ENCODE results near the gene HNRNPUL2. TPM values are rescaled to one million over a fixed set of nuclear protein-coding genes. Genes with fewer than 3 reads are reported as not detected.

The HNRNPUL2 gene
- 10 to 100 TPM; 54.9 to 58.6 TPM for total RNA-seq

DNA sequence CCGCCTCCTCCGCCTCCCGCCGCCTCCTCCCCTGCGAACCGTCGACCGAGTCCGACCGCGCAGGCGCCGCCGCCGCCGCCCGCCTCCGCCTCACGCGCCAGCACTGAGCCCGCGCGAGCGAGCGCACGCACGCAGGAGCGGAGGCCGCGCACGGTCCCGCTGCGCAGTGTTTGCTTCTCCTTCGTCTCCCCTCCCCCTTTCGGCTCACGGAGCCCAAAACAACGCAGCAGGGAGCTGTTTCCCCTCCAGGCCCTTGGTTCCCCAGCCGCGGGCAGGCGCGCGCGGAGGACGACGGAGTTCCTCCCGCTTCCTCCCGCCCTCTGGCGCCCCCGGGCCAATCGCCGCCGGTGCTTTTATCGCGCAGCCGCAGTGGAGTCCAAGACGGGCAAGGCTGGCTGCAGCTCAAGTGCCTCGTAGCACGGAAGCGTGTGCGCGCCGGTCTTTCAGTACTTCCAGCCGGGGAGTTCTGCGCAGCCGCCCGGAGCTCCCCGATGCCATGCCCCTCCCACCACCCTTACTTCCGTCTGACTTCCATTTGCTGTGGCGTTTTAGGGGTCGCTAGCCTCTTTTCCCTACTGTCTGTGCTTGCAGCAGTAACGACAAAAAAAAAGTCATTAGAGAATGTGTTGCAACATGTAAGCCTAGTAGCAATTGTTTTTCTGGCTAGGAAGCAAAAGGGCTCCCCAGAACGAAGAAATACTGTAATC is at the start of gene HNRNPUL2:
HNRNPUL2 (minus strand) TSS at position 293 of the 707 bp plus-strand sequence. CDS start 301 bp downstream, outside the sequence.
- Mint-ChIP-seq H3K9me3 (no peaks in the 10 kb centered on the region), H3K27ac (peak within 1 kb of the TSS; percentile 99), H3K4me3 (peak within 1 kb of the TSS; percentile 95), H3K36me3 (ENCODE audit: low read depth) (peaks cover 56% of the 10 kb centered on the region), H3K27me3 (no peaks in the 10 kb centered on the region), H3K4me1 (ENCODE audit: low read depth) (peaks cover 41% of the 10 kb centered on the region)
- ATAC-seq (peak; percentile 92), DNase-seq (peak; percentile 98)
- POLR2A ChIA-PET: interaction anchor here (0.6 to 7.5 kb wide), 26 partner anchors 11 to 156 kb away, joined by 3 to 75 read pairs (median 4); partner anchors contain the start of genes BSCL2, GNG3, INTS5 and LBHD1
- TF ChIP-seq, protein P1, sequence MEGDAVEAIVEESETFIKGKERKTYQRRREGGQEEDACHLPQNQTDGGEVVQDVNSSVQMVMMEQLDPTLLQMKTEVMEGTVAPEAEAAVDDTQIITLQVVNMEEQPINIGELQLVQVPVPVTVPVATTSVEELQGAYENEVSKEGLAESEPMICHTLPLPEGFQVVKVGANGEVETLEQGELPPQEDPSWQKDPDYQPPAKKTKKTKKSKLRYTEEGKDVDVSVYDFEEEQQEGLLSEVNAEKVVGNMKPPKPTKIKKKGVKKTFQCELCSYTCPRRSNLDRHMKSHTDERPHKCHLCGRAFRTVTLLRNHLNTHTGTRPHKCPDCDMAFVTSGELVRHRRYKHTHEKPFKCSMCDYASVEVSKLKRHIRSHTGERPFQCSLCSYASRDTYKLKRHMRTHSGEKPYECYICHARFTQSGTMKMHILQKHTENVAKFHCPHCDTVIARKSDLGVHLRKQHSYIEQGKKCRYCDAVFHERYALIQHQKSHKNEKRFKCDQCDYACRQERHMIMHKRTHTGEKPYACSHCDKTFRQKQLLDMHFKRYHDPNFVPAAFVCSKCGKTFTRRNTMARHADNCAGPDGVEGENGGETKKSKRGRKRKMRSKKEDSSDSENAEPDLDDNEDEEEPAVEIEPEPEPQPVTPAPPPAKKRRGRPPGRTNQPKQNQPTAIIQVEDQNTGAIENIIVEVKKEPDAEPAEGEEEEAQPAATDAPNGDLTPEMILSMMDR (IDR thresholded peaks at IDR 0.05): no peak
- CTCF ChIA-PET: interaction anchor here (0.6 to 2.2 kb wide), 12 partner anchors 10 to 303 kb away, joined by 3 to 11 read pairs (median 4); partner anchors contain the start of genes SLC3A2, TAF6L and ZBTB3
- intact Hi-C loops (cut with micrococcal nuclease): loop anchor here (5.0 kb wide), 1 partner anchor 35 kb away; the partner anchor contains the start of gene POLR2G

DNA sequence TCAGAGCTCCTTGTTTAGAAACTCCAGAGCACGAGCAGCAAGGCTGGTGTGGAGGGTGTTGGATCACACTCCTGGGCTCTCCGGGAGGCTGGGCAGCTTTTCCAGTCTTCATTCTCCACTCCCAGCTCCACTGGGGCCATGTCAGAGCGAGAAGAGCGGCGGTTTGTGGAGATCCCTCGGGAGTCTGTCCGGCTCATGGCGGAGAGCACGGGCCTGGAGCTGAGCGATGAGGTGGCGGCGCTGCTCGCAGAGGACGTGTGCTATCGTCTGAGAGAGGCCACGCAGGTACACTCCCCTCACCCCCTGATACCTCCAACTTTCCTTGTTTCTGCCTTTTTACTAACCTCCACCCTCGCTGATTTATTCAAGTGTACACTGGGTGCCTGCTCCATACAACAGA is 48.4 kb upstream of the HNRNPUL2 start:
- ATAC-seq (no peak), DNase-seq (no peak)
- peaks cover 18% of the 10 kb centered on the region for H3K4me1 Mint-ChIP-seq (ENCODE audit: low read depth)
- intact Hi-C loops (cut with micrococcal nuclease): no loop called here
- H3K36me3 Mint-ChIP-seq (ENCODE audit: low read depth): peaks cover 12% of the 10 kb centered on the region
- CTCF ChIA-PET: interaction anchor here (1.4 to 7.4 kb wide), 2 partner anchors 11 to 82 kb away, joined by 3 to 74 read pairs; partner anchors contain the start of gene TMEM179B
- H3K4me3 Mint-ChIP-seq: no peak overlapping the region
- H3K27me3 Mint-ChIP-seq: no peaks in the 10 kb centered on the region
- H3K9me3 Mint-ChIP-seq: no peaks in the 10 kb centered on the region
- peak overlapping the region; percentile 41 for H3K27ac Mint-ChIP-seq
- POLR2A ChIA-PET: interaction anchor here (0.7 to 4.7 kb wide), 6 partner anchors 11 to 111 kb away, joined by 3 to 30 read pairs (median 14); partner anchors contain the start of genes C11orf98, CSKMT, TMEM179B and WDR74
- TF ChIP-seq, protein P1 (IDR thresholded peaks at IDR 0.05): no peak

DNA sequence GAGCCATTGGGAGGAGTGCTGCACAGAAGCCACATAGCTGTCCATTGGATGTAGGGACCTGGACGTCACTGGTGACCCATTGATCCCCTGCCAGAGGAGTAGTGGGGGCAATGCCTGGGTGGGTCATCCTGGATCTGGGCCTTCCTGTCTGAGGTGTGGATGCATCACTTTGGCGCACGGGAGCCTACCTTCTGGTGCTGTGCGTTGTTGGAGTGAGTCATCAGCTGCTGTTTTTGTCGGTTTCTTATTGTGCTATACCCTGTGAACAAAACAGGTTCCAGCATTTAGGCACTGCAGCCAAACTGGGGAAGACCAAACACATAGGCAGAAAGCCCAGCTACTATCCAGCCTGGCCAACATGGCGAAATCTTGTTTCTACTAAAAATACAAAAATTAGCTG is 47.1 kb upstream of the HNRNPUL2 start:
- Mint-ChIP-seq H3K4me3 (no peak overlapping the region), H3K27ac (peak overlapping the region; percentile 25), H3K4me1 (ENCODE audit: low read depth) (peaks cover 31% of the 10 kb centered on the region), H3K36me3 (ENCODE audit: low read depth) (peaks cover 12% of the 10 kb centered on the region), H3K9me3 (no peaks in the 10 kb centered on the region), H3K27me3 (no peaks in the 10 kb centered on the region)
- ChIA-PET POLR2A (interaction anchor here (0.9 to 4.7 kb wide), 7 partner anchors 12 to 87 kb away, joined by 3 to 30 read pairs (median 7); partner anchors contain the start of genes NXF1, TMEM179B and WDR74), CTCF (interaction anchor here (0.7 to 7.4 kb wide), 2 partner anchors 12 to 16 kb away, joined by 3 to 74 read pairs; partner anchors contain the start of gene TMEM179B)
- no peak for DNase-seq
- intact Hi-C loops (cut with micrococcal nuclease): no loop called here
- no peak for ATAC-seq
- TF ChIP-seq, protein P1 (IDR thresholded peaks at IDR 0.05): no peak

DNA sequence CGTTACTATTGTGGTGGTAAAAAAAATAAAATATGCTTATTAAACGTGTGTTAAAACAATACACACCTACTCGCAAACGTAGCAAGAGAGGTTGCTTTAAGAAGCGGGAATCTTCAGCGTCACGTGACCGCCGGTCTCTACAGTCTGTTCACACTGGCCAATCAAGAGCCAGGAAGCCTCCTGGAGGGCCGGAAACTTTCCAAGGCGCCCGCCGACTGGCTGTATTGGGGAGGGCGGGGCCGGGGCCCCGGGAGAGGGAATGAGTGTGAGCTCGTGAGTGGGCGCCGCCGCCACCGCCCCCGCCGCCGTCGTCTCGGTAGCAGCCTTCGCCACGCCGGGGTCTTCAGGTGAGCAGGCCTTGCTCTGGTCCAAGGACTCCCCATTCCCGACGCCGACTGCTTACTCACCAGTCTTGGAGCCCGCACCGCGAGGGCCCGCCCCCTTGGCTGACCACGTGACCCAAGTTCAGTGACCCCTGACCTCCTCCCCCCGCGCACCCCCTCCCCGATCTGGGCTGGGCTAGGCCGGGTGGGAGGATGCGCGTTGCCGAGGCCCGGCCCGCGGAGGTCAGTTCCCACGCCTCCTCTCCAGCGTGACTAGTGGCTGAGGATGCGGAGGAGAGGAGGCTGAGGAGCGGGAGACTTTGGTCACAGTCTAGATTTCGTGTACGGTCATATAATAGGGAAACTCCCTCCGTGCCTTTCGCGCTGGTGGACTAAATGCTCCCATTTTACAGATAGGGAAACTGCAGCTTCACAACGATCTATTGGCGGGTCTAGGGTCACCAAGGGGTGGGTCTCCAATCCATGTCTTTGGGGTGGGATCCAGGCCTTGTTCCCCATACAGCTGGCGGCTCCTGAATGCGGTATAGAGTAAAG is 44.1 kb upstream of the HNRNPUL2 start, which contains the start of gene TAF6L:
TAF6L (plus strand) TSS at position 253 of the 878 bp plus-strand sequence. CDS start 4,388 bp downstream, outside the sequence.
- peak; percentile 88 for ATAC-seq
- peak; percentile 97 for DNase-seq
- H3K4me1 Mint-ChIP-seq (ENCODE audit: low read depth): peaks cover 21% of the 10 kb centered on the region
- H3K36me3 Mint-ChIP-seq (ENCODE audit: low read depth): peaks cover 6% of the 10 kb centered on the region
- H3K27me3 Mint-ChIP-seq: no peaks in the 10 kb centered on the region
- TF ChIP-seq, protein P1 (IDR thresholded peaks at IDR 0.05): no peak
- peak within 1 kb of the TSS; percentile 81 for H3K4me3 Mint-ChIP-seq
- POLR2A ChIA-PET: interaction anchor here (0.5 to 5.2 kb wide), 23 partner anchors 10 to 180 kb away, joined by 3 to 38 read pairs (median 4); partner anchors contain the start of genes C11orf98, CSKMT, INTS5 and LBHD1
- H3K9me3 Mint-ChIP-seq: no peaks in the 10 kb centered on the region
- intact Hi-C loops (cut with micrococcal nuclease): no loop called here
- CTCF ChIA-PET: interaction anchor here (1.0 to 7.4 kb wide), 8 partner anchors 10 to 110 kb away, joined by 3 to 74 read pairs (median 5); partner anchors contain the start of genes HNRNPUL2, POLR2G, SLC3A2 and TMEM179B
- peak within 1 kb of the TSS; percentile 93 for H3K27ac Mint-ChIP-seq
